Tibial nerve (tissue), 4 donors: ENCODE results near the gene ALK.

Source experiments
- EP300 ChIP-seq, 2 donors: sonication (generic); formaldehyde crosslinking; IDR thresholded peaks; one replicate each; pipeline ENCODE4 v1.6.1; 2017; ENCODE audit warnings: antibody characterized with exemption in 2 of 2, mild to moderate bottlenecking in 1 of 2
- POLR2A ChIP-seq, 2 donors: fragments of 450-650 bp; IDR thresholded peaks; one replicate each; pipeline ENCODE4 v1.6.1; 2017; ENCODE audit warnings: antibody characterized with exemption in 2 of 2, mild to moderate bottlenecking in 2 of 2, moderate library complexity in 2 of 2
- TF ChIP-seq, protein P1 (sequence below), 5 experiments: fragments of 200-600 bp in 3 of 5; fragments of 450-650 bp in 2 of 5; sonication (generic) in 3 of 5; IDR thresholded peaks; one replicate each; pipeline ENCODE4 v1.5.1; 2016 to 2019; ENCODE audit warnings: antibody characterized with exemption in 5 of 5, mild to moderate bottlenecking in 3 of 5, moderate library complexity in 2 of 5

DNA sequence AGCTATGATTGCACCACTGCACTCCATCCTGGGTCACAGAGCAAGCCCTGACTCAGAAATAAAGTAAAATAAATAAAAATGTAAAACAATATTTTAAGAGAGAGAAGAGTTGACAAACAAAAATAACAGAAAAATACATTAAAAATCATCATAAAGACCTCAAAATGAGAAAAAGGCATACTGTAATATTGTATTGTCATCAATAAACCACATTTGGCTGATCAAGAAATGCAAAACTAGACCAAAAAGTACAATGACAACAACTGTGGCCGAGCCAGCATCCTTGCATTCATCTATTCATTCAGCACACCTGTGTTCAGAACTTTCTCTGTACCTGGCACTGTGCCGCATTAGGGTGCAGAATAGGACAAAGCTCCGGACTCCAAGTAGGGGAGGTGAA, 121.8 kb downstream of the ALK start:
- TF ChIP-seq, protein P1, sequence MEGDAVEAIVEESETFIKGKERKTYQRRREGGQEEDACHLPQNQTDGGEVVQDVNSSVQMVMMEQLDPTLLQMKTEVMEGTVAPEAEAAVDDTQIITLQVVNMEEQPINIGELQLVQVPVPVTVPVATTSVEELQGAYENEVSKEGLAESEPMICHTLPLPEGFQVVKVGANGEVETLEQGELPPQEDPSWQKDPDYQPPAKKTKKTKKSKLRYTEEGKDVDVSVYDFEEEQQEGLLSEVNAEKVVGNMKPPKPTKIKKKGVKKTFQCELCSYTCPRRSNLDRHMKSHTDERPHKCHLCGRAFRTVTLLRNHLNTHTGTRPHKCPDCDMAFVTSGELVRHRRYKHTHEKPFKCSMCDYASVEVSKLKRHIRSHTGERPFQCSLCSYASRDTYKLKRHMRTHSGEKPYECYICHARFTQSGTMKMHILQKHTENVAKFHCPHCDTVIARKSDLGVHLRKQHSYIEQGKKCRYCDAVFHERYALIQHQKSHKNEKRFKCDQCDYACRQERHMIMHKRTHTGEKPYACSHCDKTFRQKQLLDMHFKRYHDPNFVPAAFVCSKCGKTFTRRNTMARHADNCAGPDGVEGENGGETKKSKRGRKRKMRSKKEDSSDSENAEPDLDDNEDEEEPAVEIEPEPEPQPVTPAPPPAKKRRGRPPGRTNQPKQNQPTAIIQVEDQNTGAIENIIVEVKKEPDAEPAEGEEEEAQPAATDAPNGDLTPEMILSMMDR (IDR thresholded peaks at IDR 0.05) = no peak
- TF ChIP-seq POLR2A (IDR thresholded peaks at IDR 0.05) (no peak), EP300 (IDR thresholded peaks at IDR 0.05) (no peak)
